Thoracic aorta (tissue), 2 donors: ENCODE results near the gene RBKS. TPM values are rescaled to one million over a fixed set of nuclear protein-coding genes. Genes with fewer than 3 reads are reported as not detected.
A peak's percentile ranks its signal among the peaks of the same experiment; 100 is the strongest.
"Not testable (repeated sequence)": the region's sequence is repeated elsewhere in the genome, so short reads cannot be mapped to it uniquely, and the experiment has no call there.

Experiments used
- ATAC-seq: fragments of 150-250 bp; one replicate; pipeline ENCODE4 v1.8.0; 2017; ENCODE audit warnings: low read depth; ENCODE audit not compliant: insufficient number of reproducible peaks, low FRiP score
- DNase-seq: peaks from one replicate; pipeline ENCODE4 v3.0.0-alpha.2; 2020; ENCODE audit warnings: low spot score
- H3K27ac ChIP-seq, 2 donors: fragments of 200-600 bp; sonication (generic); 1 replicate in 1 of 2; 2 replicates in 1 of 2; pipeline ENCODE4 v1.5.1; 2016; ENCODE audit warnings: mild to moderate bottlenecking in 2 of 2, moderate library complexity in 2 of 2
- H3K27me3 ChIP-seq: fragments of 200-600 bp; sonication (generic); replicated peaks from 2 replicates; pipeline ENCODE4 v1.6.0; 2016; ENCODE audit warnings: mild to moderate bottlenecking; ENCODE audit not compliant: insufficient read depth
- H3K36me3 ChIP-seq: fragments of 200-600 bp; sonication (generic); one replicate; pipeline ENCODE4 v1.5.1; 2016
- H3K4me1 ChIP-seq, 2 donors: fragments of 200-600 bp; sonication (generic); 1 replicate in 1 of 2; 2 replicates in 1 of 2; pipeline versions ENCODE4 v1.5.1 to v1.6.0; 2016; ENCODE audit warnings: low read depth in 2 of 2, mild to moderate bottlenecking in 1 of 2; ENCODE audit not compliant: control insufficient read depth in 1 of 2
- H3K4me3 ChIP-seq: fragments of 200-600 bp; sonication (generic); 2 replicates; pipeline ENCODE4 v1.5.1; 2016; ENCODE audit warnings: mild to moderate bottlenecking
- H3K9me3 ChIP-seq: fragments of 200-600 bp; sonication (generic); 2 replicates; pipeline ENCODE4 v1.5.1; 2016
- total RNA-seq, 2 donors: library from RNA; depleted of rRNA; stranded (reverse); fragments of >200 nt; gene quantifications; one replicate each; pipeline versions ENCODE4 v1.1.0 to v1.2.3, GENCODE V29; 2016
- TF ChIP-seq, protein P1 (sequence below): fragments of 200-600 bp; sonication (generic); IDR thresholded peaks from one replicate; pipeline ENCODE4 v1.5.1; 2019; ENCODE audit warnings: antibody characterized with exemption

Gene RBKS
- total RNA-seq, 2 donors from 2014 or later: 3.1 to 5.0 TPM

DNA sequence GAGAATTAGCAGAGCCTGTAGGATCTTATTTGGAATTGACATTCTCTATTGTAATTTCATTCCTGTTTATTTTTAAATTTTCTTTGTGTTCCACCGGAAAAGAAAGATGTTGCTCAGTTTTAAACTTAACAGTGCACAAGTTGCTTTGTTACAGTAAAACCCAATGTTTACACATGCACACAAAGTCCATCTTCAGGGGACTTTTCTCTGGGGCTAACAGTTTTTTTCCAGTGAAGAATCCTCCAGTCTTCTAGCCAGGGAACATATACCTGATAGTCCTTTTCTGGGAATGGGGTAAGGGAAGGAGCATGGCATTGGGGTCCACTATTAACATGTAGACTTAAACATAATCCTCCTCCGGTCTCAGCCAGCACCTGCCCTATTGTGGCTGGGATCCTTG, 143.9 kb downstream of the RBKS start:
- no peak for DNase-seq
- TF ChIP-seq, protein P1, sequence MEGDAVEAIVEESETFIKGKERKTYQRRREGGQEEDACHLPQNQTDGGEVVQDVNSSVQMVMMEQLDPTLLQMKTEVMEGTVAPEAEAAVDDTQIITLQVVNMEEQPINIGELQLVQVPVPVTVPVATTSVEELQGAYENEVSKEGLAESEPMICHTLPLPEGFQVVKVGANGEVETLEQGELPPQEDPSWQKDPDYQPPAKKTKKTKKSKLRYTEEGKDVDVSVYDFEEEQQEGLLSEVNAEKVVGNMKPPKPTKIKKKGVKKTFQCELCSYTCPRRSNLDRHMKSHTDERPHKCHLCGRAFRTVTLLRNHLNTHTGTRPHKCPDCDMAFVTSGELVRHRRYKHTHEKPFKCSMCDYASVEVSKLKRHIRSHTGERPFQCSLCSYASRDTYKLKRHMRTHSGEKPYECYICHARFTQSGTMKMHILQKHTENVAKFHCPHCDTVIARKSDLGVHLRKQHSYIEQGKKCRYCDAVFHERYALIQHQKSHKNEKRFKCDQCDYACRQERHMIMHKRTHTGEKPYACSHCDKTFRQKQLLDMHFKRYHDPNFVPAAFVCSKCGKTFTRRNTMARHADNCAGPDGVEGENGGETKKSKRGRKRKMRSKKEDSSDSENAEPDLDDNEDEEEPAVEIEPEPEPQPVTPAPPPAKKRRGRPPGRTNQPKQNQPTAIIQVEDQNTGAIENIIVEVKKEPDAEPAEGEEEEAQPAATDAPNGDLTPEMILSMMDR: no peak
- H3K4me3 ChIP-seq: no peak overlapping the region
- H3K9me3 ChIP-seq: no peaks in the 10 kb centered on the region
- H3K4me1 ChIP-seq: peaks cover 5 to 13% of the 10 kb centered on the region in 2 donors
- no peak overlapping the region for H3K27ac ChIP-seq
- no peak for ATAC-seq
- H3K27me3 ChIP-seq: no peaks in the 10 kb centered on the region
- H3K36me3 ChIP-seq: no peaks in the 10 kb centered on the region

DNA sequence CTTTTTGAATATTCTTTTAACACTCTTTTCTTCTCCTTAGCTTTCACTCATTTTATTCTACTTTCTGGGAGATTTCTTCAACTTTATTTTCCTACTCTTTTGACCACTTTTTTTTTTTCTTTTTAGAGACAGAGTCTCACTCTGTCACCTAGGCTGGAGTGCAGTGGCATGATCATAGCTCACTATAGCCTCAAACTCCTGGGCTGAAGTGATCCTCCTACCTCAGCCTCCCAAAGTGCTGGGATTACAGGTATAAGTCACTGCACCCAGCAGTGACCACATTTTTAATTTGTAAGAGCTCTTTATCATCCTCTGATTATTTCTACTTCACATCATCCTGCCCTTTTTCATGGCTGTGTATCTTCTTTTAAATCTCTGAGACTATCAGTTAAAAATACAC, 144.7 kb downstream of the RBKS start:
- ATAC-seq, H3K27me3 ChIP-seq, H3K36me3 ChIP-seq: not testable (repeated sequence)

DNA sequence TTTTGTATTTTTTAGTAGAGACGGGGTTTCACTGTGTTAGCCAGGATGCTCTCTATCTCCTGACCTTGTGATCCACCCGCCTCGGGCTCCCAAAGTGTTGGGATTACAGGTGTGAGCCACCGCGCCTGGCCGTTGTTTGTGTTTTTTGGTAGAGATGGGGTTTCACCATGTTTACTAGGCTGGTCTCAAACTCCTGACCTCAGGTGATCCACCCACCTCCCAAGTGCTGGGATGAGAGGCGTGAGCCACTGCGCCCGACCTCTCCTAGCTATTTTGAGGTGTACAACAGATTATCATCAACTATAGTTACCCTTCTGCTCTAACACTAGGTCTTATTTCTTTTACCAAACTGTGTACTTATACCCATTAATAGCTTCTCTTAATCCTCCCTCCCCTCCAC, 147.6 kb downstream of the RBKS start:
- no peak for DNase-seq
- Histone ChIP-seq H3K4me1 (peaks cover 0 to 6% of the 10 kb centered on the region in 2 donors), H3K27me3 (no peaks in the 10 kb centered on the region), H3K27ac (no peak overlapping the region), H3K36me3 (no peaks in the 10 kb centered on the region), H3K9me3 (no peaks in the 10 kb centered on the region), H3K4me3 (no peak overlapping the region)
- TF ChIP-seq, protein P1: no peak
- ATAC-seq: no peak

More for the DNA sequence above, 144.7 kb downstream of the RBKS start:
- Histone ChIP-seq H3K4me1 (peaks cover 5 to 13% of the 10 kb centered on the region in 2 donors), H3K27ac (peak overlapping the region in 1 of 2 donors; percentile 46)
- H3K9me3 ChIP-seq, DNase-seq, H3K4me3 ChIP-seq: not testable (repeated sequence)

DNA sequence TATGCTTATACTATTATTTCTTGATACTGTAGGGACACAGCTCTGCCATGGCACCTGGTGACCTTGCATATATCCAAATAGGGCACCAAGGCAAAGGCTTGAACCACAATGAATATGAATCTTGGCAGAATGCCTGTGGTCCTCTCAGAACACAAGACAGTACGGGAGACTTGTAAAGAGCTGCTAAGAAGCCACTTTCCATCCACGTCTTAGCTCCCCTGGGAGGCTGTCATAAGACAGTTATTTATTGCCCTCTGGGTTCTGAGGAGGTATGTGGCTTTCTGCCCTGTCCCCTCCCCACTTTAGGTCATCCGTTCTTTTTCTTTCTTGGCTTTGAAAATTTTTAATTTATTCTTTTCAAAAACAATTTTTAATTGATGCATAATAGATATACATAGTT, 148.5 kb downstream of the RBKS start:
- no peak overlapping the region for H3K4me3 ChIP-seq
- TF ChIP-seq, protein P1: no peak
- H3K9me3 ChIP-seq: no peaks in the 10 kb centered on the region
- DNase-seq: no peak
- no peak overlapping the region for H3K27ac ChIP-seq
- no peak for ATAC-seq
- no peaks in the 10 kb centered on the region for H3K36me3 ChIP-seq
- peaks cover 0 to 10% of the 10 kb centered on the region in 2 donors for H3K4me1 ChIP-seq
- no peaks in the 10 kb centered on the region for H3K27me3 ChIP-seq

DNA sequence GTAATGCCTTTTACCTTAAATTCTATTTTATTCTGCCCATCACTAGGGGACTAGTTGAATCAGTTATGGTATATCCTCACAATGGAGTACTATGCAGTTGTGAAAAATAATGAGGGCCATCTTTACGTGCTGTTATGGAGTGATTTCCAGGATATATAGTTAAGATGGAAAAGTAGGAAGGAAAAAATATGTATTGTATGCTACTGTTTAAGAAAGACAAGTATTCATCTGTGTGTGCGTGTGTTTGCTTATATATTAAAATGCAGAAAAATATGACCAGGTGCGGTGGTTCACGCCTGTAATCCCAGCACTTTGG, 151.2 kb downstream of the RBKS start:
- Histone ChIP-seq H3K27me3 (no peaks in the 10 kb centered on the region), H3K36me3 (no peaks in the 10 kb centered on the region), H3K27ac (no peak overlapping the region), H3K4me1 (peaks cover 15 to 33% of the 10 kb centered on the region in 2 donors), H3K9me3 (no peaks in the 10 kb centered on the region), H3K4me3 (no peak overlapping the region)
- DNase-seq (no peak), ATAC-seq (no peak)
- TF ChIP-seq, protein P1: no peak

DNA sequence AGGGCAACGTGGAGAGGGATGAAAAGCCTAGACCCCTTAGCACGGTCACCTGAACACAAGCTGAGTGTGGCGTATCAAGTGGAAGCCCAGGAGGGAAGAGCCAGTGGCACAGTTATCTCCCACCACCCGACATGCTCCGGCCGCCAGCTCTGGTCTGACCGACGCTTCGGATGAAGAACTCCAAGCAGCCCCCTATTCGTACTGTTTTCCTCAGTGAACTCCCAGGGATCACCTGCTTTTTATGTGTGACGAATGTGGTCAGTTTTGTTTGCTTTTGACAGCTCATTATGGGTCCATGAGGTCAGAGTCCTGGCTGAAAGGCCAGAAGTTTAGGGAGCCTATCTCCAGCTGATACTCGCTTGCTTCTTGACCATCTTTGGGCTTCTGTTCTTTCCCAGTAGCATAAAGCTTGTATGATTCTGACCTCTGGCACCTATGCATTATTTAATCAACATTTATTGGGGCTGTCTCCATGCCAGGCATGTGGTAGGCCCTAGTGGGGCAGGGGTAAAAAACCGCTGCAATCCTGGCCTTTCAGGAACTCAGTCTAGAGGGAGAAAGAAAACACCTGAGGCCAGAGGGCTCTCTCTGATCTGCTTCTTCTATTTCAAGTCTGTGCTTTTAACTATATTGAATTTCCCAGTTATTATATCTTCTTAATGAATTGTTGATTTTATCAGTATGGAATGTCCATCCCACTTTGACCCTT, 151.7 kb downstream of the RBKS start:
- DNase-seq: no peak
- H3K4me3 ChIP-seq: no peak overlapping the region
- H3K9me3 ChIP-seq: no peaks in the 10 kb centered on the region
- no peak overlapping the region for H3K27ac ChIP-seq
- no peaks in the 10 kb centered on the region for H3K27me3 ChIP-seq
- H3K4me1 ChIP-seq: peaks cover 15 to 33% of the 10 kb centered on the region in 2 donors
- TF ChIP-seq, protein P1: no peak
- no peaks in the 10 kb centered on the region for H3K36me3 ChIP-seq
- ATAC-seq: no peak
